Lower leg skin (tissue), 4 donors: ENCODE measurements around the gene PHLPP2. TPM values are rescaled to one million over a fixed set of nuclear protein-coding genes. Genes with fewer than 3 reads are reported as not detected.

Experiments used
- DNase-seq, 2 donors: peaks; one replicate each; pipeline ENCODE4 v3.0.0-alpha.2; 2019; ENCODE audit warnings: low spot score in 2 of 2
- H3K4me3 ChIP-seq: fragments of 200-600 bp; sonication (generic); 2 replicates; pipeline ENCODE4 v1.5.1; 2017; ENCODE audit warnings: mild to moderate bottlenecking, low read depth; ENCODE audit not compliant: poor library complexity, severe bottlenecking
- POLR2A ChIP-seq, 2 donors: fragments of 450-650 bp; IDR thresholded peaks; one replicate each; pipeline ENCODE4 v1.6.1; 2016 to 2017; ENCODE audit warnings: antibody characterized with exemption in 2 of 2, mild to moderate bottlenecking in 1 of 2, moderate library complexity in 1 of 2
- WGBS, 2 donors: methylation state at CpG; one replicate each; pipeline ENCODE4 v1.1.5; 2018; 5-methylcytosine and 5-hydroxymethylcytosine counted together
- intact Hi-C: fragments of 100-400 bp; cut with DNase I; formaldehyde crosslinking; loops from one replicate; pipeline ENCODE4 v1.15.0; 2023; ENCODE audit warnings: low total_unique reads
- total RNA-seq, 4 donors: library from RNA; depleted of rRNA; stranded (reverse); fragments of >200 nt; gene quantifications; one replicate each; pipeline ENCODE4 v1.1.0, GENCODE V29; 2016
- TF ChIP-seq, protein P1 (sequence below), 3 donors: fragments of 450-650 bp; IDR thresholded peaks; one replicate each; pipeline ENCODE4 v1.5.1; 2016; ENCODE audit warnings: antibody characterized with exemption in 3 of 3, mild to moderate bottlenecking in 3 of 3, moderate library complexity in 2 of 3

Gene PHLPP2
- total RNA-seq, 4 donors from 2014 or later: 2.0 to 4.9 (median 4.1) TPM

DNA sequence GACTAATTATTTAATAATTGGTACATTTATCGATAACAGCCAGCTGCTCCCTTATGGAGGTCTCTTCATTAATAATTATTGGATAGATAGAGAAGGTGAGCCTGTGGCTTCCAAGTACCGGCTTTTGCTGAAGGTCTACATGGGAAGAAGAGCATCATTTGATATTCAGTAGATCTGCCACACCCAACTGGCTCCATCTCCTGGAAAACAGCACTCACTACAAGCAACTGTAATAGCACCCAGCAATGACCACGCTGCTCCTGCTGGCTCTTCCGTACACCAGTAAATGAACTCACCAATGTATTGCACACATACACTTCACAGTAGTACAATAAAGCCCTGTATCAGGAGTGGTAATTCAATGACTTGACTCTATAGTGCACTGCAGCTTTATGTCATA is 79.1 kb downstream of the PHLPP2 start:
- 66 to 73% methylated on average over 4 of the region's 4 CpGs for WGBS, 2 donors
- no peak for TF ChIP-seq POLR2A (IDR thresholded peaks at IDR 0.05)
- TF ChIP-seq, protein P1, sequence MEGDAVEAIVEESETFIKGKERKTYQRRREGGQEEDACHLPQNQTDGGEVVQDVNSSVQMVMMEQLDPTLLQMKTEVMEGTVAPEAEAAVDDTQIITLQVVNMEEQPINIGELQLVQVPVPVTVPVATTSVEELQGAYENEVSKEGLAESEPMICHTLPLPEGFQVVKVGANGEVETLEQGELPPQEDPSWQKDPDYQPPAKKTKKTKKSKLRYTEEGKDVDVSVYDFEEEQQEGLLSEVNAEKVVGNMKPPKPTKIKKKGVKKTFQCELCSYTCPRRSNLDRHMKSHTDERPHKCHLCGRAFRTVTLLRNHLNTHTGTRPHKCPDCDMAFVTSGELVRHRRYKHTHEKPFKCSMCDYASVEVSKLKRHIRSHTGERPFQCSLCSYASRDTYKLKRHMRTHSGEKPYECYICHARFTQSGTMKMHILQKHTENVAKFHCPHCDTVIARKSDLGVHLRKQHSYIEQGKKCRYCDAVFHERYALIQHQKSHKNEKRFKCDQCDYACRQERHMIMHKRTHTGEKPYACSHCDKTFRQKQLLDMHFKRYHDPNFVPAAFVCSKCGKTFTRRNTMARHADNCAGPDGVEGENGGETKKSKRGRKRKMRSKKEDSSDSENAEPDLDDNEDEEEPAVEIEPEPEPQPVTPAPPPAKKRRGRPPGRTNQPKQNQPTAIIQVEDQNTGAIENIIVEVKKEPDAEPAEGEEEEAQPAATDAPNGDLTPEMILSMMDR (IDR thresholded peaks at IDR 0.05): no peak
- intact Hi-C loops: no loop called here
- H3K4me3 ChIP-seq: no peak overlapping the region
- DNase-seq: no peak

DNA sequence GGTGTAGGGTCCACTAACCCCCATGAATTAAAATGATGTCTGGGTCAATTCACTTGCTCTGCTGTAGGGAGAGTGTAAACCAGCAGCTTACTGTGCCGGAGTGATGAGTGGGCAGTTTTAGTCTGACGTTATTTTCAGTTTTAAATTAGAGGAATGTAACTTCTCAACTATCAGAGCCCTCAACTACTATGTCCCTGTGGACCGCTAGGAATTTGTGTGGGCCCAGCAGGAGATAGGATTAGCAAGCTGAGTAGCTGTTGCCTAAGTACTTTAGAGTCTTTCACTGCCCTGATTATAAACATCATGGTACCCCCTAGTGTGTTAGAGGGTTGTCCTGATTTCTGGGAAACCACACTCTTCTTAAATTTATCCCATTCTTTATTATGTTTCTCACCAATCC is 87.1 kb downstream of the PHLPP2 start:
- no peak overlapping the region for H3K4me3 ChIP-seq
- no peak for DNase-seq
- WGBS, 2 donors: 69 to 81% methylated on average over 3 of the region's 3 CpGs
- intact Hi-C loops: no loop called here
- TF ChIP-seq, protein P1 (IDR thresholded peaks at IDR 0.05): no peak
- TF ChIP-seq POLR2A (IDR thresholded peaks at IDR 0.05): no peak

DNA sequence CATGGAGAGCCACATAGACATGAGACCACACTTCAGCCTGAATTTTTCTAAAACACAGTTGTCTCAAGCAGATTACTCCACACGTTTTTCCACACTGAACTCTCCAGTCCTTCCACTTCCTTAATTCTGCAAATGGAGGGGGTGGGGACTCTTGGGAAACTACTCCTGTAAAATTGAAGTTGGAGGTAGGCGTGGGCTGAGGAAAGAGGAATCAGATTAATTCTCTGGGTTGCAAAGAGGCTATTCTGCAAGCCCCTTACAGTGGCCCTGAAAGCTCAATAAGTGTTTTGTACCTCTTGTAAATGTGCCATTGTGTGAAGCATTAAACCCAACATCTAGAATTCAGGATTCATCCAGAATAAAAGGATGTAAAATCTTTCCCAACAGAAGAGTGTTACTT is 88.9 kb downstream of the PHLPP2 start:
- TF ChIP-seq, protein P1 (IDR thresholded peaks at IDR 0.05): no peak
- no peak for TF ChIP-seq POLR2A (IDR thresholded peaks at IDR 0.05)
- WGBS, 2 donors: 54 to 66% methylated on average over 2 of the region's 2 CpGs
- no peak overlapping the region for H3K4me3 ChIP-seq
- DNase-seq: no peak
- intact Hi-C loops: no loop called here

DNA sequence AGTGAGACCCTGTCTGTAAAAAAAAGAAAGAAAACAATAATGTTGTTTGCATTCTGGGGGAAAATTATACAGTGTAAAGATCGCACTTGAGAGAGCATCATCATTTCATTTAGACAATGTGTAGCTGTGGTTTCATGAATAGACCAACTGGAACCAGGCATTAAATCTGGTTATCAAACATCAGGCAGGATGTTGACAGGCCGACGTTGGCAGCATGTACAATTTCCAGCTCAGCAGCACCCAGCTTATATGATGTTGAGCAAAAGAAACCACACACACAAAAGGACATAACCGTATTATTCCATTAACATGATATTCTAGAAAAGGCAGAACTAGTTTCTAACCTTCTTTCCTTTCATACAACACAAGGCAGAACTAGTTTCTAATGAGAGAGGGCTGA is 92.7 kb downstream of the PHLPP2 start:
- no peak overlapping the region for H3K4me3 ChIP-seq
- 63 to 65% methylated on average over 4 of the region's 4 CpGs for WGBS, 2 donors
- no peak for DNase-seq
- TF ChIP-seq POLR2A (IDR thresholded peaks at IDR 0.05): no peak
- TF ChIP-seq, protein P1 (IDR thresholded peaks at IDR 0.05): no peak
- intact Hi-C loops: no loop called here

DNA sequence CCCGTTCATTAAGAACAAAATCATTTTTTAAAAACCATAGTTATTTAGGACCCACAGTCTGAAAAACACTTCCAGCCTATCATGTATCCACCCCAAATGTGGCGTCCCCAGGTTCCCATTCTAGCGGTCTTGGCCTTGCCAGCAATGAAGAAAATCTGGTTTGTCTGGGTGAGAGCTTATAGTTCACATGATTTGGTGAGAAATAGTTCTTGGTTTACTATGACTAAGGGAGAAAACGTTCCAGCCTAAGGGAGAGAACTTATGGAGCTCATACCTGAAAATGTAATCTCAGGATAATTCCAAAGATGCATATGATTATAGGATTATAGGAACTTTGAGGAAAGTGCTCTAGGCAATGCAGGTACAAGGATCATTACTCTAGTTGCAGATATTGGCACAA is 93.7 kb downstream of the PHLPP2 start:
- intact Hi-C loops: no loop called here

More for the DNA sequence above, 93.7 kb downstream of the PHLPP2 start:
- H3K4me3 ChIP-seq: no peak overlapping the region
- DNase-seq: no peak
- WGBS, 2 donors: 55 to 67% methylated on average over 4 of the region's 4 CpGs
- TF ChIP-seq POLR2A (IDR thresholded peaks at IDR 0.05): no peak
- TF ChIP-seq, protein P1 (IDR thresholded peaks at IDR 0.05): no peak
